Glomerular visceral epithelial cell (primary cell): ENCODE data around the gene CDNF.
"Not testable (repeated sequence)": the region's sequence is repeated elsewhere in the genome, so short reads cannot be mapped to it uniquely, and the experiment has no call there.

ENCODE experiments used
- DNase-seq: peaks from one replicate; pipeline ENCODE4 v3.0.0-alpha.2; 2016; ENCODE audit errors: extremely low spot score

CDNF gene

GRCh38 chr10:14837757-14838581, at the start of gene CDNF, which contains the start of the genes HSPA14 and MSANTD7:
TSS of gene CDNF (minus strand) at chr10:14838037. CDS start at chr10:14837946, 91 bp downstream.
TSS of gene HSPA14 (plus strand) at chr10:14838306. CDS start at chr10:14838403, 97 bp downstream.
TSS of gene MSANTD7 (plus strand) at chr10:14838306. CDS start at chr10:14842285, 3,979 bp downstream.
- peak; percentile 100 for DNase-seq

DNA sequence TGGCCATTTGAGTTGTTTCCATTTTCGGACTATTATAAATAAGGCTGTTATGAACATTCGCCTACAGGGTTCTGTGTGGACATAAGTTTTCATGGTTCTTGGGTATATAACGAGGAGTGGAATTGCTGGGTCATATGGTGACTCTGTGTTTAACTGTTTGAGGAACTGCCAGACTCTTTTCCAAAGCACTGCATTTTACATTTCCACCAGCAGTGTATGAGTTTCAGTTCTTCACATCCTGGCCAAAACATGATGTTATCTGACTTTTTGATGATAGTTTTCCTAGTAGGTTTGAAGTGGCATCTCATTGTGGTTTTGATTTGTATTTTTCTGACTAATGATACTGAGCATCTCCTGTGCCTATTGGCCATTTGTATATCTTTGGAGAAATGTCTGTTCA, 46.2 kb upstream of the CDNF start:
- no peak for DNase-seq

DNA sequence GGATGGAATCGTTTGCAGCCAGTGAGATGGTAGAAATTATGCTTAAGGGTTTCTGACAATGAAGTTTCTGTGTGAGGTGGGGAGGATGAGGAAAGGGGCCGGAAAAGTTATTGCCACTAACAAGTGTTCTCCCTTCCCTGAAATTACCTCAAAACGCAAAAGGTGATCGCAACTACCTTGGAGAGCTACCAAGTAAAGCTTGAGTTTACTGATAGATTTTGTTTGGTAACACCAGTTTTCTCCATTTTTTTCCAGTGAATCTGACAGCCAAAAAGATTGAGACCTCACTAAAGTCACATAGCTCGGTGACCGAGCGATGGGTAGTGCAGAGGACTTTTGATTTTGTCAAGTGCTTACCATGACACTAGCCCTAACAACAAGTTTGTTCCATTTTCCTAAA, 42.4 kb upstream of the CDNF start:
- DNase-seq = no peak

- no peak for DNase-seq
Observed at GRCh38 chr10:14879928-14880193, 42.0 kb upstream of the CDNF start.

DNA sequence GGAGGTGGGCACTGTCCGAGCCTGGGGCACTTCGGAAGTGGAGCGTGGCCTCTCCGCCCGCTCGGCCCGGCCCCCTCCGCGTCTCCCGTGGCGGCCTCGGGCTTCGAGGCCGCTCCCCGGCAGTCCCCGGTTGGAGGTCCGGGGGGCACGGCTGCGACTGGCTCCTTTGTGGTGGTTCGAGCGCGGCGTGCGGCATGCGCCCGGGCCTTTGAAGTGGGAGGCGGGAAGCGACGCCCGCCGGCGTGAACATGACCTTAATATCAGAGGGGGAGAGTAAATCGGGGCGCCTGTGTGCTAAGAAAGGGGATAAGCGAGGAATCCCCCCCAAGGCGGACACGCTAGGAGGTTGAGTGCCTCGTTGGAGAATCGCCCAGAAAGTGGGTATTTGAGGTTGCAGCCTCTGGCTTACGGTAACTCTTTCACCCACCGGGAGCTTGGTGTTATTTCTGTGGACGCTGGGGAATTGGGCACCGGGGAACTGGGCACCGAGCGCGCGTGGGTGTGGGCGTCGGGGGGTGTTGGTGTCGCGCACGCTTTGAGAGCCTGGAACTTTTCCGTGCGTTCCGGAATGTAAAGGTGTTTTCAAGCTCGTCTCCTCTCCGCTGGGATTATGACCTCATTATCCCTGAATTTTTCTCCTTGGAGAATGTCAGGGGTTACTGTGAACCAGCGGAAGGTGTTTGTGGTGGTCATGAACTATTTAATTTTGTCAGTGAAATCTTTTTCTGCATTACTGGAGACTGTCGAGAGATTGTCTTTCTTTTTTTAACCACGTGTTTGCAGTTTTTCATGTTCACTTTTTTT, 41.5 kb upstream of the CDNF start:
- peak; percentile 41 for DNase-seq

DNA sequence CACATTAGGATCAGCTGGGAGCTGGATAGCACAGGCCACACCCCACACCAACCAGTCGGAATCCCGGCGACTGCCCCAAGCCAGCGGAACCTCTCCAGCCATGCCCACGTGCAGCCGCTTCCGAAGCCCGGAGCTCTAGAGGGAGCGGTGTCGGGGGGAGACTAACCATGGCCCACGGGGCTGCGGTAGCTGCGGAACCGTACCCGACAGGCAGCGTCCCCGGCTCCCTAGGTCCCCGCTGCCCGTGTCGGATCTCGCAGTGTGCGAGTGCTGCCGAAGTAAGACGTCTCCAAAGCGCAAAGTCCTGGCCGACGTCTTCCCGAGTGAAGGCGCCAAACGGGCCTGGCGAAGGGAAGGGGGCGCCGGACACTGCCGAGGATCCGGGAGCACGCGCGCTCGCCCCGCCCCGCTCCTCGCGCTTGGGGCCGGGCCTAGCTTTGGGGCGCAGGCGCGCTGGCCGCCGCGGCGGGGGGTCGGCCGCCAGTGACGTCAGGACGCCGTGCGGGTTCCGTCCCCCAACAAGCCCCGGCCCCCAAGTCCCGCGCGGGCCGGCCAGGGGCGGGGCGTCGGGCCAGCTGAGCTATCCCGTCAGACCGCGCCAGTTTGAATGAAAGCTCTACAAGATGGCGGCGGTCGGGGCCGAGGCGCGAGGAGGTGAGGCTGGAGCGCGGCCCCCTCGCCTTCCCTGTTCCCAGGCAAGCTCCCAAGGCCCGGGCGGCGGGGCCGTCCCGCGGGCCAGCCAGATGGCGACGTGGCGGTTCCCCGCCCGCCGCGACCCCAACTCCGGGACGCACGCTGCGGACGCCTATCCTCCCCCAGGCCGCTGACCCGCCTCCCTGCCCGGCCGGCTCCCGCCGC, 40.7 kb upstream of the CDNF start, which contains the start of gene SUV39H2:
TSS of gene SUV39H2 (plus strand) at position 601 of the 858 bp plus-strand sequence. CDS start at position 624, 23 bp downstream.
- peak; percentile 97 for DNase-seq

DNA sequence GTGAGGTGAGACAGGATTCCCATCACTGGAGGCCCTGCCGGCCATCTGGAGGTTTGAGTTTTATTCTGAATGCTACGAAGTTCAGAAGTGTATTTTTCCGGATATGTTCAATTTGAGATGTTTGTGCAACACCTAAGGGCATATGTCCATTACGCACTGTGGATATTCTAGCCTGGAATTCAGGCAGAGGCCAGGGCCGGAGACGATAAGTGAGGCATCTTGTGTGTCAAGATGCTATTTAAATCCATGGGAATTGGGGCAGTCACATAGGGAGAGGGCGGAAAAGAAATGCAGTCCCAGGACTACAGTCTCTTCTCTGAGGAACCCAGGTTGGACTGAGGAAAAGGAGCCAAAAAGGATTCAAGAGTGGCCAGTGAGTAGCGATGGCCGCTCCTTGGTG, 38.9 kb upstream of the CDNF start:
- DNase-seq = no peak

DNA sequence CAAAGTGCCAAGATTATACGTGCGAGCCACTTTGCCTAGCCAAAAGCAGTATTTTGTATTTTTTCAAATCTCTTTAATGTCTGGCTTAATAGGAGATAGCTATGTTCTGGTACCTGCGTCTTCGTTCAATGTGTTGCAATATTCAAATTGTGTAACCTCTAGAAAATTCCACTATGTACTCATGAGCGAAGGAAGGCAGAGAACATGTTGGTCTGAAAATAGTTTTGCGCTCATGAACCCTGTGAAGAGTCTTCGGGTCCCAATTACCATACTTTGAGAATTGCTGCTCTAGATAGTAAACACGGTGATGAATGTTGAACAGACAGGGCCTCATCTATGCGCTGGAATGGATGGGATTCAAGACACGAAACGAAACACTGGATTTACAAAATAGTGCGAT, 38.1 kb upstream of the CDNF start:
- no peak for DNase-seq

DNA sequence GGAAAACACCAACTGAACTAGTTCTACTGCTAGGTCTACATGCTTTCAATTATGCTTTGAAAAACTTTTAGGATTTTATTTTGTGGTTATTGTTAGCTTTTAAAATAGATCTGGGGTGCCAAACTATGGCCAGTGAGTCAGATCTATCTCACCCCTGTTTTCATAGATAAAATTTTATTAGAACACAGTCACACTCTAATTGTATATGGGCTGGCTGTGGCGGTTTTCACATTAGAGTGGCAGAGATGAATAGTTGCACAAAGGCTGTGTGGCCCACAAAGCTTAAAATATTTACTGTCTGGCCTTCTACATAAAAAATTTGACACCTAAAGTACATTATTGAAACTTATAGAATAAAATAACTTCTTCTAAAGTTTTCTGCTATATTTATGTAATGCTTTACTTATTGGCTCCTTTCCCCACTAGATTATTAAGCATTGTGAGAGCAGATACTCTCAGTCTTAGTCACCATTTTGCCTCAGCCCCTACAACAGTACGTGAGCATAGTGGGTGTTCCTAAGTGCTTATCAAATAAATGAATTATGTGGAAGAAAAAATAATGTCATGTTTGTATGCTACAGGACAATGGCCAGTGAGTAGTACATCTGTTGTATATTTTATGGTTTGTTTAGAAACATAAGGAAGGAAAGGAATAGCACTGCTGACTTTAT, 35.4 kb upstream of the CDNF start:
- peak; percentile 17 for DNase-seq

GRCh38 chr10:14864871-14865270, 27.0 kb upstream of the CDNF start:
- DNase-seq = not testable (repeated sequence)

DNA sequence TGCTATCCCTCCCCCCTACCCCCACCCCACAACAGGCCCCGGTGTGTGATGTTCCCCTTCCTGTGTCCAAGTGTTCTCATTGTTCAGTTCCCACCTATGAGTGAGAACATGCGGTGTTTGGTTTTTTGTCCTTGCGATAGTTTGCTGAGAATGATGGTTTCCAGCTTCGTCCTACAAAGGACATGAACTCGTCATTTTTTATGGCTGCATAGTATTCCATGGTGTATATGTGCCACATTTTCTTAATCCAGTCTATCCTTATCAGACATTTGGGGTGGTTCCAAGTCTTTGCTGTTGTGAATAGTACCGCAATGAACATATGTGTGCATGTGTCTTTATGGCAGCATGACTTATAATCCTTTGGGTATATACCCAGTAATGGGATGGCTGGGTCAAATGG, 26.6 kb upstream of the CDNF start:
- not testable (repeated sequence) for DNase-seq

GRCh38 chr10:14860791-14861190, 23.0 kb upstream of the CDNF start:
- DNase-seq = no peak

DNA sequence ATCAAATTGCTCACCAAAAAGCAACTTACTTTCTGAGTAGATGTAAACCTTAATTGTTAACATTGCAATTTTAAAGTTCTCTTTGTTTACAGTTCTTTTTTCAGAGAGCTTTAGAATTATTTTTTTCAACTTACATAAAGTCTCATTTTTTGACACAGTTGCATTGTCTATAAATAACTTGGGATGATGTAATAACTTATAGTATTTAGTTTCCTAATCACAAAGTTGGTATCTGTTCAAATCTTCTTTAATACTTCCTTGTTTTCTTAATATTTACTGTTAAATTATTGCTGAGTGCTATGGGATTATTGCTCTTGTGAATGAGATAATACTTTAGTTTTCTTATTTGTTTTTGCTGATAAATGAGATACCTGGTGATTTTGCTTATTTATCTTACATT, 21.9 kb upstream of the CDNF start:
- DNase-seq = no peak

DNA sequence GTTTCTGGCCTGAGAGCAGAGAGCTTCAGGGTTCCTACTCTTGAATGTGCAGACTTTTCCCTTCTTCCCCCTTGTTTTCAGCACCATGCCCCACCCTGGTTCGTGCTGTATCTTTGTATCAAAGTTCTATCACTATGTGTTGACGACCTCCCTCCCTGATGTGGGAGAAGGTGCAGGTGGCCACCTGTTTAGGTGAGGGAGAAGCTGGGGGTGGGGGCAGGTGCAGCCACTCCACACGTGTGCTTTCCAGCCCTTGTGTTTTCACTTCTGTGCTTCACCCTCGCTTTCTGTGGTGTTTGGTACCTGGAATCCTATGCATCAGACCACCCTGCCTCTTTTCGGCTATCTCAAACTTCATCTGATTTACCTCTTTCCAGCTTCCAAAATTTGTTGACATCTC, 21.2 kb upstream of the CDNF start:
- no peak for DNase-seq

DNA sequence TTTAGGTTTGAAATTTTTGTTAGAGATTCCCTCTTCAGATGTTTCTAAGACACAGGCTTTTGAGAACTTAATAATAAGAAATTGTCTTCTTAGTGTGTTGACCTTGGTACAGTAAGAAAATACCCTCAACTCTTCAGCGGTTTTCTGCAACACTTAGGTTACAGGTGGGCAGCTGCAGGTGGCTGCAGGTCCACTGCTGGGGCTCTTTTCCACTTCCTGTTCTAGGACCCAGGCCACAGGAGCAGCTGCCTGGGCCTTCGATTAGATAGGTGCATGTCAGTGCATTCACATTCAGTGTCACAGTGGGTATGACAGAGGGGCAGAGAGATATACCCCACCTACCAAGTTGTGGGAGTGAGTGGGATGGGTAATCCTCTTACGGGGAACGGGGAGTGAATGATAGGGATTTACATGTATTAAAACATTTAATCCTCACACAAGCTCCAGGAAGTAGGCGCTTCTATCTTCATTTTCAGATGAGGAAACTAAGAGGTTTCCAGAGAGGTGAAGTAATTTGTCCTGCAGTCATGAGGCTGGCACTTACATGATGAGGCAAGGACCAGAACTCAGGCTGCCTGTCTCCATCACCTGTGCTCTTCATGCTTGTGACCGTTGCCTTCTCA, 20.6 kb upstream of the CDNF start:
- no peak for DNase-seq

- no peak for DNase-seq
Observed at GRCh38 chr10:14855453-14855852, 17.6 kb upstream of the CDNF start.

DNA sequence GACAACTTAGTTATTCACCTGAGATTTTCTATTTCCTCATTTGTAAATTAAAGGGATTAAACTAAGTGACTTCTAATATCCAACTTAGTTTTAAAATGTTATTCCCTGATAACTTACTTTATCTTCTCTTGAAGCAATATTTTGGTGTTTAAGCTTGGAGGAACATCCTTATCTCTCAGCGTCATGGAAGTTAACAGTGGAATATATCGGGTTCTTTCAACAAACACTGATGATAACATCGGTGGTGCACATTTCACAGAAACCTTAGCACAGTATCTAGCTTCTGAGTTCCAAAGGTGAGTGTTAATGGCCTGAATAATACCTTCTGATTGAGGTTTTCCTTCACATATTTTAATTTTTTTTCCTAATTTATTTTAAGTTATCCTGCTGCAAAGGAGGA, 14.4 kb upstream of the CDNF start:
- DNase-seq = no peak

GRCh38 chr10:14844948-14845347, 7.1 kb upstream of the CDNF start:
- DNase-seq = no peak

DNA sequence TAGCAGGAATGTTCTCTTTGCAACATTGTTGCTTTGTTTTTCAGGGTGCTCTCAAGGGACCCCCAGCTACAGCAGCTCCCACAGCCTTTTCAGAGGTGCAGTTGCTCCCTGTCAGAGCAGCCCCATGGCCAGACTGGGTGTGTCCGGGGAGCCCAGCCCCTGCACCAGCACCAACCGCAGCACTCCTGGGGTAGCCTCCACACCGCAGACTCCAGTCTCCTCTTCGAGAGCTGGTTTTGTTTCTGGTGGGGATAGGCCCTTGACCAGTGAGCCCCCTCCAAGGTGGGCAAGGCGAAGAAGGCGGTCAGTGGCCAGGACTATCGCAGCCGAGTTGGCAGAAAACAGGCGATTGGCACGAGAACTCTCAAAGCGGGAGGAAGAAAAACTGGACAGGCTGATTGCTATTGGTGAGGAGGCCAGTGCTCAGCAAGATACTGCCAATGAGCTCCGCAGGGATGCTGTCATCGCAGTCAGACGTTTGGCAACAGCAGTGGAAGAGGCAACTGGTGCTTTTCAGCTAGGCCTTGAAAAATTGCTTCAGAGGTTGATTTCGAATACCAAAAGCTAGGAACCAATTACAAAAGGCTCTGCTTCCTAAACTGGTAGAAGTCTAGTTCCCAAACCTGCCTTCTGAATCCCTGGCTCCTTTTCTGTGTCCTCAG, 5.6 kb upstream of the CDNF start:
- DNase-seq = no peak

- no peak for DNase-seq
Observed at GRCh38 chr10:14840178-14840577, 2.3 kb upstream of the CDNF start.
